GM18526 (cell line): ENCODE data around the gene DPH6.

Experiments used
- POLR2A ChIP-seq: IDR thresholded peaks from 3 replicates; pipeline ENCODE4 v1.6.1; 2011; ENCODE audit not compliant: insufficient read length; ENCODE audit errors: extremely low read depth

Gene DPH6

GRCh38 chr15:35358824-35359223 is 187.1 kb downstream of the DPH6 start:
- no peak for TF ChIP-seq POLR2A

GRCh38 chr15:35351059-35351458 is 194.9 kb downstream of the DPH6 start:
- TF ChIP-seq POLR2A: no peak

GRCh38 chr15:35349916-35350315 is 196.0 kb downstream of the DPH6 start:
- TF ChIP-seq POLR2A: no peak

GRCh38 chr15:35330916-35331315 is 215.0 kb downstream of the DPH6 start:
- TF ChIP-seq POLR2A: no peak

- TF ChIP-seq POLR2A: no peak
Measured at GRCh38 chr15:35330048-35330695, 215.8 kb downstream of the DPH6 start.

- TF ChIP-seq POLR2A: no peak
Measured at GRCh38 chr15:35329521-35329961, 216.4 kb downstream of the DPH6 start.

- no peak for TF ChIP-seq POLR2A
Measured at GRCh38 chr15:35327789-35328188, 218.2 kb downstream of the DPH6 start.

- TF ChIP-seq POLR2A: no peak
Measured at GRCh38 chr15:35325374-35325941, 220.5 kb downstream of the DPH6 start.

GRCh38 chr15:35323141-35323540 is 222.8 kb downstream of the DPH6 start:
- TF ChIP-seq POLR2A: no peak

GRCh38 chr15:35321926-35322325 is 224.0 kb downstream of the DPH6 start:
- TF ChIP-seq POLR2A: no peak

- no peak for TF ChIP-seq POLR2A
Measured at GRCh38 chr15:35320911-35321310, 225.1 kb downstream of the DPH6 start.
